Germinal center (tissue), 1 donor: ENCODE results near the gene DCST1.
A peak's percentile ranks its signal among the peaks of the same experiment; 100 is the strongest.
"Not testable (repeated sequence)": the region's sequence is repeated elsewhere in the genome, so short reads cannot be mapped to it uniquely, and the experiment has no call there.

Source experiments
- DNase-seq: peaks from one replicate; pipeline ENCODE4 v3.0.0; 2012; ENCODE audit warnings: mixed read lengths, low spot score

Gene DCST1, protein sequence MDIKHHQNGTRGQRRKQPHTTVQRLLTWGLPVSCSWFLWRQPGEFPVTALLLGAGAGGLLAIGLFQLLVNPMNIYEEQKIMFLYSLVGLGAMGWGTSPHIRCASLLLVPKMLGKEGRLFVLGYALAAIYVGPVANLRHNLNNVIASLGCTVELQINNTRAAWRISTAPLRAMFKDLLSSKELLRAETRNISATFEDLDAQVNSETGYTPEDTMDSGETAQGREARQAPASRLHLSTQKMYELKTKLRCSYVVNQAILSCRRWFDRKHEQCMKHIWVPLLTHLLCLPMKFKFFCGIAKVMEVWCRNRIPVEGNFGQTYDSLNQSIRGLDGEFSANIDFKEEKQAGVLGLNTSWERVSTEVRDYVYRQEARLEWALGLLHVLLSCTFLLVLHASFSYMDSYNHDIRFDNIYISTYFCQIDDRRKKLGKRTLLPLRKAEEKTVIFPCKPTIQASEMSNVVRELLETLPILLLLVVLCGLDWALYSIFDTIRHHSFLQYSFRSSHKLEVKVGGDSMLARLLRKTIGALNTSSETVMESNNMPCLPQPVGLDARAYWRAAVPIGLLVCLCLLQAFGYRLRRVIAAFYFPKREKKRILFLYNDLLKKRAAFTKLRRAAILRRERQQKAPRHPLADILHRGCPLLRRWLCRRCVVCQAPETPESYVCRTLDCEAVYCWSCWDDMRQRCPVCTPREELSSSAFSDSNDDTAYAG

DNA sequence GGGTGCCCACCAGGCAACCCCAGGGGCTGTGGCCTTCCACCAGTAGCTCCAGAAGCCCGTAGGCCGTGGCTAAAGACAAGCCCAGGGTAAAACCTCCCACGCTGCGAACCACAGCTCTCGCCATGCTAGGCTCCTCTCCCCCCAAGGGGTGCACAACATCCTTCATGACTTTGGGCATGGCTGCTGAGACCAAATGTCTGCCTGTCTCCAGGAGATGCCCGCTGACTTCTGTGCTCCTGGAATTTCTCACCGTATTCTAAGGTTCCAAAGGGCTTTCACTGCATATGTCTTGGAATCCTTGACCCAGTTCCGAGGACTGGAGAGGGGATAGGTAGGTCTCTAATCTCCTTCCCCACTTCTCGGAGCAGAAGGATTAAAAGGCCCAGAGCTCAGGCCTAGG is at the start of gene DCST1, which contains the start of gene DCST2:
Gene DCST1 (plus strand): TSS at position 301 of the 400 bp plus-strand sequence. CDS start 213 bp downstream, outside the sequence.
Gene DCST2 (minus strand): TSS at position 258 of the 400 bp plus-strand sequence. CDS start 80 bp downstream, at position 178.
- DNase-seq, result no peak

DNA sequence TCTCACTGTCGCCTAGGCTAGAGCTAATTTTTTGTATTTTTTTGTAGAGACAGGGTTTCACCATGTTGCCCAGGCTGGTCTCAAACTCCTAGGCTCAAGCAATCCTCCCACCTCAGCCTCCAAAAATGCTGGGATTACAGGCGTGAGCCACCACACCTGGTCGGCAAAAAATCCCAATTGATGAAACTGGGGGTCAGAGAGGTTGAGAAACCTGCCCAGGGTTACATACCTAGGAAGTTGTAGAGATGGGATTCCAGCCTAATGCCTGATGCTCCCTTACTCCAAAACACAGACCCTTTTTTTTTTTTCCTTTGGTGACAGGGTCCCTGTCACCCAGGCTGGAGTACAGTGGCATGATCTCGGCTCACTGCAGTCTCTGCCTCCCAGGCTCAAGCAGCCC is 46.9 kb upstream of the DCST1 start:
- DNase-seq, result not testable (repeated sequence)

DNA sequence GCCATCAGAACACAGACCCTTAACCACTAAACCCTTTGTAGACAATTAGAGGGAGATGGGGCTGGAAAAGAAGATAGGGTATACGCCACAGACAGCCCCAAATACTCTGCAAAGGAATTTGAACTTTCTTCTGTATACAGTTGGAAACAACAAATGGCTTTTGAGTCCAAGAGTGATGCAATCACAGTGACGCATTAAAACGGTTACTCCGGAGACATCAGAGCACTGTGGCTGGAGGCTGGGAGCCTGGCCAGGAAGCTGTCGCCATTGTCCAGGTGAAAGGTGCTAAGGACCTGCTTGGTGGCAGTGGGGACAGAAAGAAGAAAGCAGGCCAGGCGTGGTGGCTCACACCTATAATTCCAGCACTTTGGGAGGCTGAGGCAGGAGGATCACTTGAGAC is 46.3 kb upstream of the DCST1 start:
- no peak for DNase-seq

DNA sequence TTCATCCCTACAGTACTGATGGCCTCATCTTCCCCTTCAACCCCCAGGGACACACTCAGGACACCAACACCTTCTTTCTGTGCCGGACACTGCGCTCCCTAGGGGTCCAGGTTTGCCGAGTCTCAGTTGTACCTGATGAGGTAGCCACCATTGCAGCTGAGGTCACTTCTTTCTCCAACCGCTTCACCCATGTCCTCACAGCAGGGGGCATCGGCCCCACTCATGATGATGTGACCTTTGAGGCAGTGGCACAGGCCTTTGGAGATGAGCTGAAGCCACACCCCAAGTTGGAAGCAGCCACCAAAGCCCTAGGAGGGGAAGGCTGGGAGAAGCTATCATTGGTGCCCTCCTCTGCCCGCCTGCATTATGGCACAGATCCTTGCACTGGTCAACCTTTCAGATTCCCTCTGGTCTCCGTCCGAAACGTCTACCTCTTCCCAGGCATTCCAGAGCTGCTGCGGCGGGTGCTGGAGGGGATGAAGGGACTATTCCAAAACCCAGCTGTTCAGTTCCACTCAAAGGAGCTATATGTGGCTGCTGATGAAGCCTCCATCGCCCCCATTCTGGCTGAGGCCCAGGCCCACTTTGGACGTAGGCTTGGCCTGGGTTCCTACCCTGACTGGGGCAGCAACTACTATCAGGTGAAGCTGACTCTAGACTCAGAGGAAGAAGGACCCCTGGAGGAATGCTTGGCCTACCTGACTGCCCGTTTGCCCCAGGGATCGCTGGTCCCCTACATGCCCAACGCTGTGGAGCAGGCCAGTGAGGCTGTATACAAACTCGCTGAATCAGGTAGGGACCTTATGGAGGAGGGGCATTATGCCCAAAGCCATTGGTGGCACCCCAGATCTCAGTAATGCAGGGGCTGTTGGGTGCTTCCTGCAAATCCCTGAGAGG is 45.3 kb upstream of the DCST1 start:
- DNase-seq, result no peak

DNA sequence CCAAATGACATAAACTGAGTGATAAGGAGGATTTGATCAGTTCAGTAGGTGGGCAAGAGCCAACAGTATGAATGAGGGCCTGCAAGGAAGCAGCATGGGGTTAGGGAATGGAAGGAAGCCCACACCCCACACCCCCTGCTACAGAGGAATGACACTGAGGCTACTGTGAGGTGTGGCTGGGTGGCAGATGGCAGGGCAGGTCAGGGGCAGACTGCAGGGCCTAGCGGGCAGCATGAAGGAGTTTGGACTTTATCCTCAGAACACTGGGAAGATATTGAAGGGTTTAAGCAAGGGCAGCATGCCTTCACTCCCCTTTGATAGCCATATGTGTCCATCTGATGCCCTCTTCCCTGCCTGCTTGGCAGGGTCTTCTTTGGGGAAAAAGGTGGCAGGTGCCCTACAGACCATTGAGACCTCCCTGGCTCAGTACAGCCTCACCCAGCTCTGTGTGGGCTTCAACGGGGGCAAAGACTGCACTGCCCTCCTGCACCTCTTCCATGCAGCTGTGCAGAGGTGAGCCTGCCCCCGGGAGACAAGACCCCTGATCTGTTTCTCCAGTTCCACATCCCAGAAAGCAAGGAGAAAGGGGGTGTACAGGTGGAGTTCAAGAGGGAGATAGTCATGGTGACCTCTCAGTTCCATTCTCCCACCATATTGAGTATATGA is 44.3 kb upstream of the DCST1 start:
- no peak for DNase-seq

DNA sequence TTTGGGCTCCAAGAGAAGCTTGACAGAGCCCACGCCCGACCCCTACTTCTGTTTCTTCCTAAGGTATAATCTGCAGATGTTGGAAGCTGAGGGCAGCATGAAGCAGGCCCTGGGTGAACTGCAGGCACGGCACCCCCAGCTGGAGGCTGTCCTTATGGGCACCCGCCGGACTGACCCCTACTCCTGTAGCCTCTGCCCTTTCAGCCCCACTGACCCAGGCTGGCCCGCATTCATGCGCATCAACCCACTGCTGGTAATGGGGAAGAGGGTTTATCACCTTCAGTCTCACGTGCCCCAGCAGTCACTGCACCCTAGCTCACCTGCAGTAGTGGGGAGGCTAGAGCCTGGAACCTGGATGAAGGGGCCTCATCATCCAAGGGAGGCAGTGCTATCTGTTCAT is 43.3 kb upstream of the DCST1 start:
- no peak for DNase-seq

DNA sequence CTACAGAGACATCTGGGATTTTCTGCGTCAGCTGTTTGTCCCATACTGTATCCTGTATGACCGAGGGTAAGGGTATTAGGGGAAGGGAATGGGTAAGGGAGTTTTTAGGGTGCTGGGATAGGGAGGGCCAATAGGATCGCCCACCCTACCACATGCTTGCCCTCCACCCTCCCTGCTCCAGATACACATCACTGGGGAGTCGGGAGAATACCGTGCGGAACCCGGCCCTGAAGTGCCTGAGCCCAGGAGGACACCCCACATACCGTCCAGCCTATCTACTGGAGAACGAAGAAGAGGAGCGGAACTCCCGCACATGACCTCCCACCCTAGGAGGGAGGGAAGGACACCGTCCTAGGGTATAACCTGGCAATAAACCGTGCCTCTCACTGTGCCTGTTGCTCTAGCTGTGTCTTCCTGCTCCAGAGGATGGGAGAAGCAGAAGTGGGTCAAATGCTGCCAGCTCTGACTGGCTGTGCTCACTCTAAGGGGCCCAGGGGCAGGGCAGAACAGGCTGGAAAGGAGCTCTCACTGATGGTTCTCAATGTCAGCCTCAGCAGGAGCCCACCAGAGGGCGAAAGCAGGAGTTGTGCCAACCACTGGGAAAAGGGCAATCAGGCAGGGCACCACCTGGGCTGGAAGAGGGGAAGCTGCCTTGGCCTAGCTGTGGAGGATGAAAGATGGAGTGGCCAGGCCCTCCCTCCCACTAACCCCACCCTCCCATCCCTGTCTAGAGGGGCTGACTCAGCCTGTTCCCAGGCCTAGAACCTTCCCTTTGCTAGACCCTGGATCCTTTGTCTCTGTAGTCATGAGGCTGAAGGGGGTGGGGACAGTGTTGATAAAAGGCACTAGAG is 40.7 kb upstream of the DCST1 start:
- DNase-seq, result no peak

DNA sequence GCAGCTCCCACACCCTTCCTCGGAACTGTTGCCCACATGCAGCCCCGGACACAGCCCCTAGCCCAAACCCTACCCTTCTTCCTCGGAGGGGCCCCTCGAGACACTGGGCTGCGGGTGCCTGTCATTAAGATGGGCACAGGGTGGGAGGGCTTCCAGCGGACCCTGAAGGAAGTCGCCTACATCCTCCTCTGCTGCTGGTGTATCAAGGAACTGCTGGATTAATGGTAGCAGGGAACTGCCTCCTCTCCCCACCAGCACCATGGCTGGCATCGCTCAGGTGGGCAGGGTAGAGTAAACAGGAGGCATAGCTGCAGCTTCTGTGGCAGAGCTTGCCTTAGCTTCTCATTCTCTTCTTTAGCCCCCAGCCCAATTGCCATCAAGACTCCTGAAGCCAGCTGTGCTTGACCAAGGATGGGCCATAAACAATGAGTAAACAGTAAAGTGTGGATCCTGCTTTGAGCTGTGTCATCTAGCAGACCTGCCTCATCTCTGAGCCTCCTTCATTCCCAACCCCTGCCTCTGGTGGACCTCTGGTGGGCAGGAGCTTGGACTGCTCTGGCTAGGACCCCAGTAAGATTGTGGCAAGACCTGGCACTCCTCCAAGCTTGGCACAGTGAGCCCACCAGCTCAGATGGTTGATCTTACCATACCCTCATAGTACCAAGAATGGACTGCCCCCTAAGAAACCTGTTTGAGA is 39.9 kb upstream of the DCST1 start, which contains the start of gene LENEP:
Gene LENEP (plus strand): TSS at position 15 of the 697 bp plus-strand sequence. CDS start 22 bp downstream, at position 37.
- no peak for DNase-seq

DNA sequence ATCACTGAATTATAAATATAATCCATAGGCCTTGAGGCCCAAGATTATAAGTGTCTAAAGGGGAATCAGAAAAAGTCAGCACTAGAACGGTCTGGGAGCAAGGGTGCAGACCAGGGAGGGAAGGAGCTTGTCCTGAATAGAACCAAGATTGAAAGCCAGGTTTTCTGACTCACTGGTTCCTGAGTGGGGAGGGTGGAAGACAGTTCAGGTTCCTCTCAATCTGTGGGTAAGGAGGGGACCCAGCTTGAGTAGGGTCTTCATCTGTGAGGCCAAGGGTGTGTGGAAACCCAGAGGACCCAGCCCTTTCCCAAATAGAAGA is 39.4 kb upstream of the DCST1 start:
- no peak for DNase-seq

DNA sequence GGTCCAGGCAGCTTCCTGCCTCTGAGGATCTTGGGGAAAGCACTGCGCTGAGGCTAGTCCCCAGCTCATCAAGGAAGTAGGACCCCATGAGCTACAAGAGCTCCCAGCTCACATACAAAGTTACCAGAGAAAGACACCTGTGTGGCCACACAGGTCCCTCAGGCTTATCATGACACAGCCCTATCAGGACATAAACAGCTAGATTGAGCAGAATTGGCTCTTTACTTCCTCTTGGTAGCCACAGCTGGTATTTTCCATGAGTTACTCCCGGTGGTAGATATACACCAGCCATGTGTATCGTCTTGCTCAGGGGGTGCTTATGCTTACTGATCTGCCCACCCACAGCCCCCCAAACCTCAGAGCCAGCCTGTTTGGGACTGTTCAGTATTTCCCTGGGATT is 39.0 kb upstream of the DCST1 start:
- DNase-seq, result no peak

DNA sequence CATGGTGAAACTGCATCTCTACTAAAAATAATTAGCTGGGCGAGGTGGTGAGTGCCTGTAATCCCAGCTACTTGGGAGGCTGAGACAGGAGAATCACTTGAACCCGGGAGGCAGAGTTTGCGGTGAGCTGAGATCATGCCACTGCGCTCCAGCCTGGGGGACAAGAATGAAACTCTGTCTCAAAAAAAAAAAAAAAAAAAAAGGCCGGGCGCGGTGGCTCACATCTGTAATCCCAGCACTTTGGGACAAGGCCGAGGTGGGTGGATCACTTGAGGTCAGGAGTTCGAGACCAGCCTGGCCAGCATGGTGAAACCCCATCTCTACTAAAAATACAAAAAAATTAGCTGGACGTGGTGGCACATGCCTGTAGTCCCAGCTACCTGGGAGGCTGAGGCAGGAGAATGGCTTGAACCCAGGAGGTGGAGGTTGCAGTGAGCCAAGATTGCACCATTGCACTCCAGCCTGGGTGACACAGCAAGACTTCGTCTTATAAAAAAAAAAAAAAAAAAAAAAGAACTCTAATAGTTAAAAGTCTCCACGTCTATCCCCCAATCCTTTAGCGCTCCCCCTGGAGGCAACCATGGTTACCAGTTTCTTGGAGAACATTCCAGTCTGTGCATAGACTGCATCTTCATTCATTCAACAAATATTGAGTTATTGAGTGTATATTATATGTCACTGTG is 38.2 kb upstream of the DCST1 start:
- not testable (repeated sequence) for DNase-seq

DNA sequence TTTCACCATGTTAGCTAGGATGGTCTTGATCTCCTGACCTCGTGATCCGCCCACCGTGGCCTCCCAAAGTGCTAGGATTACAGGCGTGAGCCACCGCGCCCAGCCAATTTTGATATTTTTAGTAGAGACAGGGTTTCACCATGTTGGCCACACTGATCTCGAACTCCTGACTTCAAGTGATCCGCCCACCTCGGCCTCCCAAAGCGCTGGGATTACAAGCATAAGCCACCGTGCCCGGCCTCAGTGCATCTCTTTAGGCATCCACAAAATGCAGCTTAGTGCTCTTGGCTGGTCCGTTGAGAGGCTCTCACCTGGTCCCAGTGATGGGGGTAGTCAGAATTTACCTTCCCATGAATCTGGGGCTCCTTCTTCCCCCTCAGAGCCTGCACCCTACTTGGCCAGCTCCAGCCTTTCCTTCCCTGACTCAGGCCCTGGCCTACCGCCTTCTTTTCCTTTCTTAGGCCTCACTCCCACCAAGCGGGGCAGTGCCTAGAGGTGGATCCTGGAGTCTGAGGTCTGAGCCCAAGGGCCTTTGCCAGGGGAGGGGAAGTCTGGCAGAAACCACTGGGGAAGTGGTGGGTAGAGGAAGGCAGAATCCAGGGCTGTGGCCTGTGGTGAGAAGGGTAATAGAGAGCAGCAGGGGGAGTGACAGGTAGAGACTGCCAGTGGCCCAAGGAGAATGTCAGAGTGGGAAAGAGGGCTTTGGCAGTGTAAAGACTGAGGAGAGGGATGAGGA is 36.5 kb upstream of the DCST1 start:
- no peak for DNase-seq

DNA sequence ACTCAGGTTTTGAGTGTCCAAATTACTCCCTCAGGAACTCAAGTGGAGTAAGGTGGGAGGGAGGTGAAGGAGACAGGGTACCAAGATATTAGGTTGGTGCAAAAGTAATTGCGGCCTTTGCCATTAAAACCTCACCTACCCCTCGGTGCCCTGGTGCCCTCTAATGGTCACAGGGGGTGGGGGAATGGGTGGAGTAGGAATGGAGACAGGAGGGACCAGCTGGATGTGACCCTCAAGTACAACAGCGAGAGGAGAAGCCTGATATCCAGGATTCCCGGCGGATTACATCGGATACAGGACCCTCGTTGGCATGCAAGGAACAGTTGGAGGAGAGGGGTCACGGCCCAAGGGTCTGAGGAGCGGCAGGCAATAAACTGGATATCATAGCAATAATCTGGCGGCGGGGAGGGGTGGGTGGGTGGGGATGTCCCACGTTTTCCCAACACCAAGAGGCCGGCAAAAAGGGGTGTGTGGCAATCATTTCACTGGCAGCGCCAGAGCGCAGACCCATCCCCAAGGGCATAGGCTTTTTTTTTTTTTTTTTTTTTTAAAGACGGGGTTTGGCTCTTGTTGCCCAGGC is 35.3 kb upstream of the DCST1 start:
- no peak for DNase-seq

DNA sequence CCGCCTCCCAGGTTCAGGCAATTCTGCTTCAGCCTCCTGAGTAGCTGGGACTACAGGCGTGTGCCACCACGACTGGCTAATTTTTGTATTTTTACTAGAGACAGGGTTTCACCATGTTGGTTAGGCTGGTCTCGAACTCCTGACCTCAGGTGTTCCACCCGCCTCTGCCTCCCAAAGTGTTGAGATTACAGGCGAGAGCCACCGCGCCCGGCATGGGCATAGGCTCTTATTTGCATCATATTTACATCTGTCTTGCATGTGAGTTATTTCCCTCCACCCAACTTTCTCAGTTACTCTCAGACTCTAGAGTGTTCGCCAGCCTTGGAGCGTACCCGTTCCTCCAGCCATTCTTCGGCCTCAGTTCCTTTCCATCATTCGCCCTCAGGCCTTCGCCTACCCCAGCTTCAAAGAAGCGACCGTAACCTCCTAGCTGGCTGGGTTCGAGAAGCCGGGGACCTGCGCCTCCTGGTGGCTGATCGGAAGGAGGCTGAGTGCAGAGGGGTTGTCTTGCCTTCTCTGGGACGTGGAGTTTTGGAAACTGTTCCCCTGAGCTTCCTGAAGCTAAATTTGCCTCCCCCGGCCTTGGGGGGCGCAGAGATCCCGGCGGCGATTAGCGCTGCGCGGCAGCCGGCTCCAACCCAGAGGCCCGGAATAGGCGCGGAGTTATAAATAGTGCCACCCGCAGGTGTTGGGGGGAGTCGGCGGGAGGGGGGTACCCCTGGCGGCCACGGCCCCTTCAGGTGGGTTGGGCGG is 34.6 kb upstream of the DCST1 start:
- peak; percentile 80 for DNase-seq

DNA sequence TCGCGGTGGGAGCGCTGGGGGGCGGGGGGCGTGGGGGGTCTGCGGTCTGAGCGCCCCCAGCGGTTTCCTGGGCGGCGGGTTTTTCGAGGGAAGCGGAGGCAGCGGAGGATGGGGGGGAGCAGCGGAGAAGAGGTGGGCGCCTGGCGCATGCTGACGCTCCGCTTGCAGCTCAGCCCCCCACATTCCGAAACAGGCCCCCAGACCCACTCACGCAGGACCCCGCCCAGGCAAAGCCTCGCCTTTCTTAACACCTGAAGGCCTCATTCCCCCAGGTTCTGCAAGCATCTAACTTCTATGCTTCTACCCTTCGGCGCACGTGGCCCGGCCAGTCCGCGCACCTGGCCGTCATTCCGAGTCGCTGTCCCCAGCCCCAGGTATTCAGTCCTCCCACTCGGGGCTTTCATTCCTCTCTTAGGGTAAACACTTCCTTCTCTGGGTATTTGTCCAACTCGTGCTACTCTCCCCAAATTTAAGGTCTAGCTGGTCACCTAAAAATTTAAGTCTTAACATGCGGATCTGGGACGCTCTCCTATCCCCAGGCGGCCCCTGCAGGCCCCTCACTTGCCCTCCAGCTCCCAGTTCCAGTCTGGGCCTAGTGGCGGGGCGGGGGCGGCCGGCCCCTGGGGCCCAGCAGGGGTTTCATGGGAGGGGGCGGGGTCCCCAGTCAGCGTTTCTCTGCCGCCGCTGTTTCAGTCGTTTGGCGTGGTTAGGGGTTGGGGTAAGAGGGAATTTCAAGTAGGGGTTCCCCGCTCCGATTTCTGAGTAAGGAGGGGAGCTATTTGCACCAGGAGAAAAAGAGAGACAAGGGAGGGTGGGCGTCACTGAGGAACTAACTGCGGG is 33.8 kb upstream of the DCST1 start:
- DNase-seq, result no peak

DNA sequence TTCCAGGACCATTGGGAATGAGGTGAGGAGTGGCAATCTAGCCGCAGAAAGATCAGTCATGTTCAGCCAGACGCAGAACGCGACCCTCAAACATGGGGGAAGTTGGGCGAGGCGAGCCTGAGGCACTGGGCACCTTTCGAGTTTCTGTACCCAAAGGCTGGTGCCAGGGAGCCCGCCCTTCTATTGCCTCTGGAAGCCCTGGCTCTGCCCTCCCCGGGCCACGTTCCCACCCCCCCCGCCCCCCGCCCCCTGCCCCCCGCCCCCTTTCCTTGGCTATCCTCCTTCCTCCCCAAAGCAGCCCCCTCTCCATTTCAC is 33.3 kb upstream of the DCST1 start:
- no peak for DNase-seq
